LoVo (cell line): Measurements from ENCODE around the gene CDC26.
"Not testable (repeated sequence)": the region's sequence is repeated elsewhere in the genome, so short reads cannot be mapped to it uniquely, and the experiment has no call there.

Experiments
- DNase-seq: peaks from one replicate; pipeline ENCODE4 v3.0.0-alpha.2; 2016; ENCODE audit warnings: low spot score

Gene CDC26

DNA sequence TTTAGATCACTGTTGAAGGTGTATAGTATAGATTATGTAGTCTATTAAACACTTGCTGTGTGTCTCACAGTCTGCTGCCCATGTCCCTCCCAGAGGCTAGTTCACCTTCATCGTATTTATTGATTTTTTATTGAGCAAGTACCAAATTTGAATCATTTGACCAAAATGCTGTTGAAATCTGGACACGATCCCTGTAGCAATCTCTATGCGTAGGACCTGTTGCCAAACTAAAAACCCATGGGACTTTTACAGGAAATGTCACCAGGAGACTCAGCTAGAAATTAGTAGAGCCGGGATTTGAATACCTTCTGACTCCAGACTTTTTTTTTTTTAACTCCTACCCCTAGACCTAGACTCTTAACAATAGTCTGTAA lies 36.5 kb downstream of the CDC26 start:
- DNase-seq = no peak

DNA sequence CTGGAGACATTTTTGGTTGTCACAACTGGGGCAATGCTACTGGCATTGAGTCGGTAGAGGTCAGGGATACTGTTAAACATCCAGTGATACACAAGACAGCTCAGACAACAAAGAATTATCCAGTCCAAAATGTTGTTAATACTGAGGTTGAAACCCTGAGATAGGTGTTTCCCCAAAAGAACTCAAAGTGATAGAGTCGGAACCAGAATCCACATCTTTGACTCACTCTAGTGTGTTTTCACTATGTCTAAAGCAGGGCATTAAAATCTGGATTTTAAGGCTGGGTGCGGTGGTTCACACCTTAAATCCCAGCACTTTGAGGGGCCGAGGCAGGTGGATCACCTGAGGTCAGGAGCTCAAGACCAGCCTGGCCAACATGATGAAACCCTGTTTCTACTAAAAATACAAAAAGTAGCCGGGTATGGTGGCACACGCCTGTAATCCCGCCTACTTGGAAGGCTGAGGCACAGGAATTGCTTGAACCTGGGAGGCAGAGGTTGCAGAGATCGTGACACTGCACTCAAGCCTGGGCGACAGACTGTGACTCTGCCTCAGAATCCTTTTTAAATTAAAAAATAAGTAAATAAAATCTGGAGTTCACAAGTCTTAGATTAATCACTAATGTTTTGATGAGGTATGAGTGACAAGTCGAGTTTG lies 37.0 kb downstream of the CDC26 start:
- DNase-seq = no peak

- no peak for DNase-seq
Measured at GRCh38 chr9:113237026-113237425, 38.3 kb downstream of the CDC26 start.

DNA sequence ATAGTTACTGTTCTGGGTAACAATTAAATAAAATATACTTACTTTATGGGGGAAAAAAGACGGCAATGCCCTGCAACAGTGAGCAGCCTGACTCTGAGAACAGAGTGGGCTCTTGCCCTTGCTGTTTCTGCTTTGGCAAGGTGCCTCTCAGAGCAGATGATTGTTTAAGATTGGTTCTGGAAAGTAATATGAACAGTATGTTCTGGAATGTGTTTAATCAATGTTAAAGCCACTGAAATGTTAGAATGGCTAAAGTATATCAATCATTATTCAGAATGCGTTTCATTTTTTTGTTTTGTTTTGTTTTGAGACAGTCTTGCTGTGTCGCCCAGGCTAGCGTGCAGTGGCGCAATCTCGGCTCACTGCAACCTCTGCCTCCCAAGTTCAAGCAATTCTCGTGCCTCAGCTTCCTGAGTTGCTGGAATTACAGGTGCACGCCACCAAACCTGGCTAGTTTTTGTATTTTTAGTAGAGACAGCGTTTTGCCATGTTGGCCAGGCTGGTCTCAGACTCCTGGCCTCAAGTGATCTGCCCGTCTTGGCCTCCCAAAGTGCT lies 39.6 kb downstream of the CDC26 start:
- DNase-seq = not testable (repeated sequence)

DNA sequence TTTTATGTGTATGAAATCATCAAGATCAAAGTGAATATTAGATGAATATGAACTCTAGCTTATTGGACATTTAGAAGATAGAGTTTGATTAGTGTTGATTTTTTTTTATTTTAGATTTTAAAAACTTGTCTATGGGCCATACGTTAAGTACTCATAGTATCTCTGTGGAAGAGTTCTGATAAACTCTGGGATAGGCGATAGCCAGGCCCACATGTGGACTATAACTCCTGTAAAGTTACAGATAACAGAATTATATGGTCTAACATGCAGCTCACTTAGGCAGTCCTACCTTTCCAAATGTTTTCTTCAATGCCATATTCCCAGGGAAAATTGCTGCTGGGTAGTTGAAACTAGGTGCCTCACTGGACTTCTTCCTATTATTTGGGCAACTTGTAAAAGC lies 43.7 kb downstream of the CDC26 start:
- no peak for DNase-seq

- no peak for DNase-seq
Measured at GRCh38 chr9:113228130-113228665, 47.2 kb downstream of the CDC26 start.

GRCh38 chr9:113227436-113227835 lies 47.9 kb downstream of the CDC26 start:
- no peak for DNase-seq

- no peak for DNase-seq
Measured at GRCh38 chr9:113223963-113224362, 51.4 kb downstream of the CDC26 start.

GRCh38 chr9:113222482-113222841 lies 52.9 kb downstream of the CDC26 start:
- DNase-seq = peak; percentile 20

DNA sequence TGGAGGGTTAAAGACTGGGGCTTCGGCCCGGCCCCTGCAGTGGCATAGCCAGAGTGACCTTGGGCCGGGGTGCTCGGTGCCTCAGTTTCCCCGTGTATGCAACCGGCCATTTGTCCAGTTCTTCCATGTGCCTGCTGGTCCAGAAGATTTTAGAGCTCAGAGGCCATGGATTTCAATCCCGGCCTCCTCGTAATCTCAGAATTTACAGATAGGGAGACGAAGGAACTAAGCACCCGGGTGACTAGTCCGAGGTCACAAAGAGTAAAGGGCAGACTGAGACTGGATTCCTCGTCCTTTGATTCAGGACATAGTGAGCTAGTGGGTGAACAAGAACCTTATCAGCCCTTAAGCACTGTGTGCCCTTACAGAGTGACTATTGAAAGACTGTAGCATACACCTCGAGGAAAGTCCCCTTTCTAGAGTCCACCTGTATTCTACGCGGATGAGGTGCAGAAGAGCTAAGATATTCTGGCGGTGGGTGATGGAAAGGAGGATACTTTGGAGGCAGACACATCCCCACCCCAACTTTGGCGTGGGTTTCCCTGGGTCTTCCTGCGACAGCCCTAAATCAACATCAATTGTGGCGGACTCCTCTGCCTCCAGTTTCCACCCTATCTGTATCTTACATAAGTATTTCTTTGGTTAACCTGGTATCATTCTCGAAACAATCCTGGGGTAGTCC lies 53.4 kb downstream of the CDC26 start:
- no peak for DNase-seq

DNA sequence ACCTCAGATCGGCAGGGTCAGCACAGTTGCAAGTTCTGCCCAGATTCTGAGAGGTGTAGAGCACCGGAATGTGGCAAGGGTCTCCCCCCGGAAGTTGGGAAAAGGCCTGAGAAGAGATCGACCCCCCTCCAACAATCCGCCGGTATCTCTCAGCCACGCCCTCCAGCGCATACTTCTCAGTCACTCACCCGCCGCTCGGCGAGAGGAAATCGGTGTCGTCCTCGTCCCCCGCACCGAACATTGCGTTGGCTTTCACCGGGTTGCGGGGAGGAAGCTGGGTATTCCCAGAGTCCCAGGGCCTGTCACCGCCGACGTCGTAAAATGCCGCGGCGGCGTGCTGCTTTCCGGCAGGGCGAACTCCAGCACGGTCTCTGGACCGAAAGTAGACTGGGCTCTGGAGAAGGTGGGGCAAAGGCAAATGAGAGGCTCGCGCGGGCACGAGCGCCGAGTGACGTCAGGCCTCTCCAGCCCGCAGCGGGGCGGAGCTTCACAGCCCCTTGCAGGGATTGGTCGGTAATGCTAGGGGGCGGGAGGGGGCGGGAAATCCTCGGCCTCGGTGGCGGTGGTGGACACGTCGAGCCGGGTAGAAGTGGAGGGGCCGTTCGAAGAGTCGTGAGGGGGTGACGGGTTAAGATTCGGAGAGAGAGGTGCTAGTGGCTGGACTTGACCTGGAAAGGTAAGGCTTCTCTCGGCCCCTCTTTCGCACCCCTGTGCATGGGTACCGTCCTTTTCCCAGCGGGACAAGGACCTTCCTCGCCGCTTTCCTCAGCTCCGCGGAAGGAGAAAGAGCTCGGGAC lies 54.2 kb downstream of the CDC26 start, which contains the start of the genes FKBP15 and SLC31A1:
TSS of gene FKBP15 (minus strand) at position 275 of the 797 bp plus-strand sequence. CDS start at position 241, 34 bp downstream.
TSS of gene SLC31A1 (plus strand) at position 542 of the 797 bp plus-strand sequence. CDS start 34,605 bp downstream, outside the sequence.
- peak; percentile 98 for DNase-seq

DNA sequence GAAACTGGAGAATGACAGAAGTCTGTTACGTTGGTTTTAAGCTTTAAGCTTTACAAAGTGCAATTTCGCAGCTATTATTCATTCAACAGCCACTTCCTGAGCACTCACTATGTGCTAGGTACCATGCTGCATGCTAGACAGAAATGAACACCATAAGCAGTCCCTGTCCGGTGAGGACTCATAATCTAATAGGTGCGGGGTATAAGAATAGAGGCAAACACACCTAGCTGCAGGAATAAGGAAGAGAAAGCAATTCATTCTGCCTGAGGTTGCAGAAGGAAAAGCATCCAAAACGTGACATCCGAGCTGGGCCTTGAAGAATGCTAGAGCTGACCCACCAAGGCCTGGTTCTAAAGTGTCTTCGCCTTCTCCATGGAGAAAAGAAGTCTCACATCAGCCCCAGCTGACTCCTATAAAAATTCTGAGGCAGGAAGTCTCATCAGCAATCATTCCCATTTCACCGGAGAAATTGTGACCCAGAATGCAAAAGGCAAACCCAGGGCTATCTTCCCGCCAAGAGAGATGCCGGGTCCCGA lies 54.8 kb downstream of the CDC26 start:
- DNase-seq = peak; percentile 1

- no peak for DNase-seq
Measured at GRCh38 chr9:113219969-113220368, 55.4 kb downstream of the CDC26 start.

DNA sequence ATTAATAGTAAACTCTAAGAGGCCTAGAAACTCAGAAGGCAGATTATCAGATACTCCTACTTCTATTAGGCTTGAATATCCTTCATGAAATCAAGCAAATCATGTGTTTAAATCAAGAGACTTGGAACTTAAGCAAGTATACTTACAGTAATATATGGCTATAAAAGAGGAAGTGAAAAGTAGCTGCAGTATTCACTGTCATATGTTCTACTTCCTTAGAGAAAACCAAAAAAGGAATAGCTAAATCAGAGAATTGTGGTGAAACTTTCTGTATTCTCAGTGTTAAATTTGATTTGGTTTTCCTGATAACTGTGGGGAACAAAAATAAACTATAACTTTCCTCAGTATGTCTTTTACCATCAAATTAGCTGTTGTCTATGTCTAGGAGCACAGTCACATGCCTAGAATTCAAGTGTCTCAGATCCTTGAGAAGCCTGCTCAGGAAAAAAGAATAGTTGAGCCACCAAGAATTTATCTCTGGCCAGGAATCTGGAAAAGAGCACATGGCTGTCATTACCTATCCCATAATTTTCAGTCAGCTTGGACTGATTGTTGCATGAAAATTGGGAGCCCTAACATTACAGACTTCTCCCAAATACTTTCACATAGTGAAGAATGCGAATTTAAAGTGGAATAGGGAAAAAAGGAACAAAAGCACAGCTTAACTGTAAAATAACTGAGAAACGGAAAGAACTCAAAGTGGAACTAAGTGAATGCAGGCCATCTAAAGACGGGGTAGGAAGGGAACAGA lies 56.0 kb downstream of the CDC26 start:
- DNase-seq = no peak
